GM13976 (cell line): Measurements from ENCODE around the gene MAP2.

ENCODE experiments used
- DNase-seq: peaks from one replicate; pipeline ENCODE4 v3.0.0; 2012; ENCODE audit warnings: low spot score
- CTCF ChIP-seq: IDR thresholded peaks from 2 replicates; pipeline ENCODE4 v1.5.1; 2012; ENCODE audit warnings: borderline replicate concordance, mild to moderate bottlenecking; ENCODE audit not compliant: insufficient read depth; ENCODE audit errors: extremely low read depth, missing control alignments, control extremely low read depth
- in situ Hi-C: fragments of 300-500 bp; cut with MboI; formaldehyde crosslinking; loops from one replicate; pipeline ENCODE4 v1.12.0; 2022; ENCODE audit warnings: low sequenced_read_pairs, mixed read lengths, inconsistent platforms; ENCODE audit not compliant: unreplicated experiment

Gene MAP2

GRCh38 chr2:209383212-209383611, 40.6 kb upstream of the MAP2 start:
- no peak for TF ChIP-seq CTCF
- in situ Hi-C loops = no loop called here
- DNase-seq = no peak

- no peak for TF ChIP-seq CTCF
- no peak for DNase-seq
- in situ Hi-C loops = no loop called here
These were observed 36.5 kb upstream of the MAP2 start for GRCh38 chr2:209387389-209387788.

- no peak for DNase-seq
- in situ Hi-C loops = no loop called here
- no peak for TF ChIP-seq CTCF
These were observed 35.3 kb upstream of the MAP2 start for GRCh38 chr2:209388446-209389037.

GRCh38 chr2:209389171-209389618, 34.7 kb upstream of the MAP2 start:
- in situ Hi-C loops = no loop called here
- no peak for DNase-seq
- no peak for TF ChIP-seq CTCF

- DNase-seq = no peak
- in situ Hi-C loops = no loop called here
- TF ChIP-seq CTCF = no peak
These were observed 33.0 kb upstream of the MAP2 start for GRCh38 chr2:209390839-209391238.

GRCh38 chr2:209391776-209392401, 32.0 kb upstream of the MAP2 start:
- in situ Hi-C loops = no loop called here
- TF ChIP-seq CTCF = no peak
- DNase-seq = no peak
